DOHH2 (cell line): Measurements from ENCODE around the gene KCNQ1OT1.

Experiments
- H3F3A ChIP-seq: fragments of 200-600 bp; sonication (generic), shearing (Covaris generic); 2 replicates; pipeline ENCODE4 v1.6.0; 2016; ENCODE audit warnings: antibody characterized with exemption, mild to moderate bottlenecking; ENCODE audit not compliant: control insufficient read depth, insufficient read depth
- H3K27ac ChIP-seq: fragments of 200-600 bp; sonication (generic); 2 replicates; pipeline ENCODE4 v1.5.1; 2014; ENCODE audit warnings: low read depth, mild to moderate bottlenecking, low read length, moderate library complexity
- H3K27me3 ChIP-seq: fragments of 200-600 bp; sonication (generic); 2 replicates; pipeline ENCODE4 v1.6.1; 2014; ENCODE audit warnings: mild to moderate bottlenecking, low read length, mixed read lengths; ENCODE audit not compliant: control insufficient read depth
- H3K36me3 ChIP-seq: fragments of 200-600 bp; sonication (generic); 2 replicates; pipeline ENCODE4 v1.6.1; 2014; ENCODE audit warnings: mild to moderate bottlenecking, low read length, moderate library complexity, mixed read lengths; ENCODE audit not compliant: control insufficient read depth
- H3K4me1 ChIP-seq: fragments of 200-600 bp; sonication (generic); 2 replicates; pipeline ENCODE4 v1.6.1; 2014; ENCODE audit warnings: mild to moderate bottlenecking, low read length, mixed read lengths; ENCODE audit not compliant: control insufficient read depth
- H3K4me2 ChIP-seq: fragments of 200-600 bp; sonication (generic); 2 replicates; pipeline ENCODE4 v1.6.0; 2014; ENCODE audit warnings: mild to moderate bottlenecking, low read length, moderate library complexity
- H3K4me3 ChIP-seq: fragments of 200-600 bp; sonication (generic); 2 replicates; pipeline ENCODE4 v1.5.1; 2014; ENCODE audit warnings: mild to moderate bottlenecking, low read length, mixed read lengths
- H3K79me2 ChIP-seq: fragments of 200-600 bp; sonication (generic); 2 replicates; pipeline ENCODE4 v1.6.1; 2014; ENCODE audit warnings: mild to moderate bottlenecking, low read length, mixed read lengths; ENCODE audit not compliant: control insufficient read depth
- H3K9me2 ChIP-seq: fragments of 200-600 bp; sonication (generic); replicated peaks from 2 replicates; pipeline ENCODE4 v1.6.1; 2014; ENCODE audit warnings: mild to moderate bottlenecking, low read length, mixed read lengths; ENCODE audit not compliant: control insufficient read depth
- H3K9me3 ChIP-seq: fragments of 200-600 bp; sonication (generic); 2 replicates; pipeline ENCODE4 v1.6.1; 2014; ENCODE audit warnings: antibody characterized with exemption, low read length, mixed read lengths; ENCODE audit not compliant: control insufficient read depth, insufficient read depth
- H4K20me1 ChIP-seq: fragments of 200-600 bp; sonication (generic); 2 replicates; pipeline ENCODE4 v1.6.0; 2014; ENCODE audit warnings: low read depth, mild to moderate bottlenecking, antibody characterized with exemption, low read length, moderate library complexity; ENCODE audit not compliant: control insufficient read depth, insufficient read depth
- EZH2phosphoT487 ChIP-seq: fragments of 200-600 bp; sonication (generic); IDR thresholded peaks from 2 replicates; pipeline ENCODE4 v1.6.1; 2017; ENCODE audit warnings: borderline replicate concordance, mild to moderate bottlenecking, antibody characterized with exemption, low read length, moderate library complexity, mixed read lengths
- TF ChIP-seq, protein P1 (sequence below): fragments of 200-600 bp; sonication (generic); IDR thresholded peaks from one replicate; pipeline ENCODE4 v1.5.1; 2014; ENCODE audit warnings: antibody characterized with exemption, mild to moderate bottlenecking, low read depth, low read length; ENCODE audit not compliant: poor library complexity, severe bottlenecking

The KCNQ1OT1 gene

DNA sequence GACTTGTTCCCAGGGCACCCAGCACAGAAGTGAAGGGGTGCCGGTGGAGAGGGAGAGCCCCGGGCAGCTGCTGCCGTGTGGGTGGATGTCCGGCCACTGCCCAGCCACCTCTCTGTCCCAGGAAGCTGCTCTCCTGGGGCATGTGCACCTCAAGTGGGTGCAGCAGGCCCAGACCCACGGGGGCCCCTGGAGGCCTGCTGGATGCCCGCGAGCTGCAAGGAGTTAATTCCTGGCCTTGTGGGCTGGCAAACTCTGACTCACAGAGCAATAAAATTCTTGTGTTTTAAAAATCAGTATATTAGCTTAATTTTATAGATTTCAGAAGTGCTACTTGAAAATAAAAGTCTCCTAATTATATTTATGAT, 37.4 kb upstream of the KCNQ1OT1 start:
- no peaks in the 10 kb centered on the region for H3K9me2 ChIP-seq
- H3K9me3 ChIP-seq: no peaks in the 10 kb centered on the region
- H3K27ac ChIP-seq: no peak overlapping the region
- no peaks in the 10 kb centered on the region for H3F3A ChIP-seq
- H3K79me2 ChIP-seq: no peaks in the 10 kb centered on the region
- no peaks in the 10 kb centered on the region for H3K4me1 ChIP-seq
- no peaks in the 10 kb centered on the region for H3K27me3 ChIP-seq
- no peak overlapping the region for H3K4me3 ChIP-seq
- H3K36me3 ChIP-seq: no peaks in the 10 kb centered on the region
- TF ChIP-seq, protein P1, sequence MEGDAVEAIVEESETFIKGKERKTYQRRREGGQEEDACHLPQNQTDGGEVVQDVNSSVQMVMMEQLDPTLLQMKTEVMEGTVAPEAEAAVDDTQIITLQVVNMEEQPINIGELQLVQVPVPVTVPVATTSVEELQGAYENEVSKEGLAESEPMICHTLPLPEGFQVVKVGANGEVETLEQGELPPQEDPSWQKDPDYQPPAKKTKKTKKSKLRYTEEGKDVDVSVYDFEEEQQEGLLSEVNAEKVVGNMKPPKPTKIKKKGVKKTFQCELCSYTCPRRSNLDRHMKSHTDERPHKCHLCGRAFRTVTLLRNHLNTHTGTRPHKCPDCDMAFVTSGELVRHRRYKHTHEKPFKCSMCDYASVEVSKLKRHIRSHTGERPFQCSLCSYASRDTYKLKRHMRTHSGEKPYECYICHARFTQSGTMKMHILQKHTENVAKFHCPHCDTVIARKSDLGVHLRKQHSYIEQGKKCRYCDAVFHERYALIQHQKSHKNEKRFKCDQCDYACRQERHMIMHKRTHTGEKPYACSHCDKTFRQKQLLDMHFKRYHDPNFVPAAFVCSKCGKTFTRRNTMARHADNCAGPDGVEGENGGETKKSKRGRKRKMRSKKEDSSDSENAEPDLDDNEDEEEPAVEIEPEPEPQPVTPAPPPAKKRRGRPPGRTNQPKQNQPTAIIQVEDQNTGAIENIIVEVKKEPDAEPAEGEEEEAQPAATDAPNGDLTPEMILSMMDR: no peak
- TF ChIP-seq EZH2phosphoT487: no peak
- no peak overlapping the region for H3K4me2 ChIP-seq
- H4K20me1 ChIP-seq: no peaks in the 10 kb centered on the region

DNA sequence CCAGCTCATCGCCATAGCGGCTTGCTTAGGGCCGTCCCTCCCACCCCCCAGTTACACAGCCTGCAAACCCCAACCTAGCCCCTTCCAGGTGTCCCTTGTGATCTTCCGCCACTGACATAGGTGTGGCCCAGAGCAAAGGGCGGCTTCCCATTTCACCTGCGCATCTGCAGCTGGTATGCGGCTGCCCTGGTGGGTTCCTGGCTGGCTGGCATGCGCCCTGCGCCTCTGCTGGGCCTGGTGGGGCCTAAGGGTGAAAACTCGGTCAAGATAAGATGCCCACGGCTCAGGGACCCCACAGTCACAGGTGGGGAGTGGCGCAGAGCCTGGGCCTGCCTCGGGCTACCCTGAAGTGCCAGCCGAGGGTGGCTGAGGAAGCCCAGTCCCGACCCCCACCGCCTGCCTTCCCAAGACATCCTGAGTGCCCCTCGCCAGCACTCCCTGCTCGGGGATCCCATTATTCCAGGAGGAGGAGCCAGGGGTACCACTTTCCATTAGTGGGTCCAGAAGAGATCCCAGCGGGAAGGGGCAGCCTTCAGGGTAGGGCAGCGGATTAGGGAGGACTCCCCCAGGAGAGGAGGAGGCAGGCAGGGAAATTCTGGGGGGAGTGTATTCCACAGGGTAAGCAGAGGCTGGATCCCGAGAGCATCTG, 36.9 kb upstream of the KCNQ1OT1 start:
- Histone ChIP-seq H3K4me3 (no peak overlapping the region), H3F3A (no peaks in the 10 kb centered on the region), H4K20me1 (no peaks in the 10 kb centered on the region), H3K79me2 (no peaks in the 10 kb centered on the region), H3K27me3 (no peaks in the 10 kb centered on the region), H3K27ac (no peak overlapping the region), H3K36me3 (no peaks in the 10 kb centered on the region), H3K9me2 (no peaks in the 10 kb centered on the region), H3K9me3 (no peaks in the 10 kb centered on the region), H3K4me1 (no peaks in the 10 kb centered on the region), H3K4me2 (no peak overlapping the region)
- no peak for TF ChIP-seq EZH2phosphoT487
- TF ChIP-seq, protein P1: no peak

DNA sequence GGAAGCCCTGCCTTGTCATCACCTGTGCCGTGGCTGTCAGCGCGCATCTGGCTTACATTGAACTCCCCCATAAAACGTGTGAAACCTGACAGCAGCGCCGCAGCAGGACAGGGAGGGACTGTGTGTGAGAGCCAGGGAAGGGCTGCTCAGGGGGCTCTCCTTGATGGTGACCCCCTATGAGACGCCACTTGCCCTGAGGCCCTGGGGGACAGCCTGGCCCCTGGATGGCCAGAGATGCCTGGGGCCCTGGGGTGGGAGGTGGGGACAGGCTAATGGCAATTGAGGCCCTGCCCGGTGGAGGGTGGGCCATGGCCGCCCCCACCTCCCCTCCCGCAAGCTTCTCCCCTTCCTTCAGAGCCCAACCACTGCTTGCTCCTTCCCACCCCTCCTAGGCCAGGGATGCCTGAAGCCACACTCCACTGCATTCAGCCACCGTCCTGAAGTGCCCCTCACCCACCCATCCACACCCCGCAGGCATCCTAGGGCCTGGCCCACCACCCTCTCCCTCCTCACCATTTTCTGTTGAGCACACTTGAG, 35.3 kb upstream of the KCNQ1OT1 start:
- Histone ChIP-seq H3K9me3 (no peaks in the 10 kb centered on the region), H3K36me3 (no peaks in the 10 kb centered on the region), H3F3A (no peaks in the 10 kb centered on the region), H3K79me2 (no peaks in the 10 kb centered on the region), H4K20me1 (no peaks in the 10 kb centered on the region), H3K4me1 (no peaks in the 10 kb centered on the region), H3K4me3 (no peak overlapping the region), H3K4me2 (no peak overlapping the region), H3K9me2 (no peaks in the 10 kb centered on the region), H3K27ac (no peak overlapping the region), H3K27me3 (no peaks in the 10 kb centered on the region)
- no peak for TF ChIP-seq EZH2phosphoT487

DNA sequence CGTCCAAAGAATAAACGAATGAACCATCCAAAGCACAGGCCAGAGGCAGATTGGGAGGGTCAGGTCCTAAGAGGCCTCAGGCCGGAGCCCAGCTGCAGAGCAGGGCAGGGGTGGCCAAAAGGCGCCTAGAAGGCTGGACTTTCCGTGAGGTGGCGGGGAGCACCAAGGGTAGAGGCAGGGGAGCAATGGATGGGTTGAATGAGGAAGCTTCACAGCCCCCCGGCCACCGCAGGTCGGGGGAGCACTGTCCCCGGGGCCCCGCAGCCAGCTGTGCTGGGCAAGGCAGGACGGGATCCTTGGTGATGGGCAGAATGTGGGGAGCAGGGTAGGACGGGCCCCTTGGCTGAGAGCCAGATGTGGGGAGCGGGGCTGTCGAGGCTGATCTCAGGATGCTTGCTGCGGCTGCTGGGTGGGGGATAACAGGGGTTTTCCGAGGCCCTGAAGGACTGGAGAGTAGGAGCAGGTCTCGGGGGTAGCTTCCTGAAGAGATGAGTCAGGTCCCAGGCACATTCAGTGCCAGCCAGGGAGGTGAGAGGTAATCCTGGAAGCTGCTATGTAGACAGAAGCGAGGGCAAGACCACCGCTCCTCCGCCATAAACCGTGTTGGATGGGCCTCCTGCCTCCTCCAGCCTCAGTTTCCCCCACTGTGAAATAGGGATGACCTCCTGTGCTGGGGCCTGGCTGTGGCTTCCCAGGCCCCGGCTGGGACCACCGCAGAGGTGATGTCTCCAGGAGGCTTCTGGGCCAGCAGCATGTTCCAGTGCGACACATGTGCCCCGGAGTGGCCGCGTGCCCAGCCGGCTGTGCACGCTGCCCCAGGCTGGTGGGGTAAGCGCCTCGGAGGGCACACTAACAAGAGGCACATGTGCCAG, 34.6 kb upstream of the KCNQ1OT1 start:
- Histone ChIP-seq H3K9me3 (no peaks in the 10 kb centered on the region), H3K36me3 (no peaks in the 10 kb centered on the region), H3K4me2 (no peak overlapping the region), H3K27ac (no peak overlapping the region), H3K9me2 (no peaks in the 10 kb centered on the region), H4K20me1 (no peaks in the 10 kb centered on the region), H3K79me2 (no peaks in the 10 kb centered on the region), H3K4me3 (no peak overlapping the region), H3K27me3 (no peaks in the 10 kb centered on the region), H3F3A (no peaks in the 10 kb centered on the region), H3K4me1 (no peaks in the 10 kb centered on the region)
- TF ChIP-seq, protein P1: no peak
- TF ChIP-seq EZH2phosphoT487: no peak
